Muscle layer of duodenum (tissue), 2 donors: ENCODE results near the gene LRRC49.
"Not testable (repeated sequence)": the region's sequence is repeated elsewhere in the genome, so short reads cannot be mapped to it uniquely, and the experiment has no call there.

ENCODE experiments used
- H3K27ac ChIP-seq: one replicate; pipeline ENCODE4 v1.7.0; 2013; ENCODE audit warnings: mild to moderate bottlenecking, low read length
- H3K27me3 ChIP-seq: one replicate; pipeline ENCODE4 v1.7.0; 2013; ENCODE audit warnings: low read depth, mild to moderate bottlenecking, control low read depth, low read length
- H3K36me3 ChIP-seq, 2 donors: one replicate each; pipeline ENCODE4 v1.7.0; 2013; ENCODE audit warnings: low read length in 2 of 2, control low read depth in 1 of 2, mild to moderate bottlenecking in 1 of 2; ENCODE audit not compliant: insufficient read depth in 2 of 2, control insufficient read depth in 1 of 2
- H3K4me1 ChIP-seq, 2 donors: one replicate each; pipeline ENCODE4 v1.7.0; 2013; ENCODE audit warnings: low read length in 2 of 2, mild to moderate bottlenecking in 2 of 2, control low read depth in 1 of 2, moderate library complexity in 1 of 2; ENCODE audit not compliant: insufficient read depth in 2 of 2, control insufficient read depth in 1 of 2
- H3K4me3 ChIP-seq, 2 donors: one replicate each; pipeline ENCODE4 v1.7.0; 2013; ENCODE audit warnings: low read length in 2 of 2, low read depth in 1 of 2, mild to moderate bottlenecking in 1 of 2
- H3K9me3 ChIP-seq, 2 donors: one replicate each; pipeline ENCODE4 v1.7.0; 2013; ENCODE audit warnings: low read length in 2 of 2, control low read depth in 1 of 2, mild to moderate bottlenecking in 1 of 2; ENCODE audit not compliant: control insufficient read depth in 1 of 2
- donor health status: healthy.

Gene LRRC49

DNA sequence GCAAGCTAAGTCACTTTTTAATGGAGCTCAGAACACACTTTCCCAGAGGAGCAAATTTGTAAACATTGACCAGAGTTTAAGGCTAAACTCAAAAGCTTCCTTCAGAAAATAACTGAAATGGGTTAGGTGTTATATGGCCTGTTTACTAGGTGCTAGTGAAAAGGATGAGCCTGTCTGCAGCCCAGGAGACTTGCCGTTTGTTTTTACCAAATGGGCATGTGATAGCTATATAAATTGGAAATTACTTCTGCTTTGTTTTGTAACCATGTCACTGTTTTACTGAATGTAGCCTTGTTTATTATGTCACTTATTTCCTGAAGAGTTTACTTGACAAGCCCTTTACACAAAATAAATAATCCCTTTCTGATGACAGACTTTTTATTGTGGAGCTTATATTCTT lies 113.3 kb downstream of the LRRC49 start:
- no peaks in the 10 kb centered on the region for H3K9me3 ChIP-seq
- H3K4me3 ChIP-seq: no peak overlapping the region

DNA sequence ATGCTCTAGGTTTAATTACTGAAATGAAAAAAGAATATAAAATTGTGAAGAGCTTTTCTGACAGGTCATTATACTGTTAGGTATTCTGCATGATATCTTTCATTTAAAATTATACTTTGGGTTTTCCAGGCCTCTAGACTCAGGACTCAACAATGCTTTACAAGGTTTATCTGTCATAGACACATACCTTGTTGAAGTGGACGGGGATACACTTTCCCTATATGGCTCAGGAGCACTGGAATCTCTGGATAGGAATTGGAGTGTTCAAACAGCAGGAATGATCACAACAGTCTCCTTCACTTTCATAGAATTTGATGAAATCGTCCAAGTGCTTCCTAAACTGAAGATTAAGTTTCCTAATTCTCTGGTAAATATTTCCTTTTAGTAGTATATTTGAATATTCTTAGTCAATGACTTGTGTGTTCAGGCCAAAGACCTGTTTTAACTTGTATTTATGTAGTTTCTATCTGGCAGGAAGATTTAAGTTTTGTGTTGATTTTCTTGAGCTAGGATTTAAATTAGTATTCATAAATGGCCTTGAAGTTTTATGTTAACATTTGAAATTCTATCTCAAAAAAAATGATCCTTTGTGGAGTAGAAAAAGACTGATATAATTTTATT lies 115.7 kb downstream of the LRRC49 start:
- H3K4me3 ChIP-seq: no peak overlapping the region
- no peaks in the 10 kb centered on the region for H3K36me3 ChIP-seq
- no peaks in the 10 kb centered on the region for H3K9me3 ChIP-seq
- H3K27ac ChIP-seq: no peak overlapping the region
- no peaks in the 10 kb centered on the region for H3K4me1 ChIP-seq
- no peaks in the 10 kb centered on the region for H3K27me3 ChIP-seq

More for the DNA sequence above, 113.3 kb downstream of the LRRC49 start:
- H3K27me3 ChIP-seq: no peaks in the 10 kb centered on the region
- H3K4me1 ChIP-seq: no peaks in the 10 kb centered on the region
- H3K36me3 ChIP-seq: no peaks in the 10 kb centered on the region
- no peak overlapping the region for H3K27ac ChIP-seq

DNA sequence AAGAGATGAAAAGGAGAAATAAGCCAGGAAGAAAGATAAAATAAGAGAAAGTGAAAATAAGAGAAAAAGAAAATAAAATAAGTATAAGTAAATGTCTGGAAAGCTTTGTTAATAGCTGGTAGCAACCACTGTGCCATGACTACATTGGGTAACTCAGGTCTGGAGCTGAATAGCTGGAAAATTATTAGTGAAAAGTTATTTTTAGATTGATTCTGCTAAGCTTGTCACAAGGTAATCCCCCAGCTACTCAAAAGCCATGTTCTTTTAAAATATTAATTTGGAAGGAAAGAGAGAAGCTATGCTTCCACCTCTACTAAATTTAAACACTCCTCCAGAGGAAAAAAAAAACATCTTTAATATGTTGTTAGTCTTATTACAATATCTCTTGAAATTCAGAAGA lies 117.8 kb downstream of the LRRC49 start:
- H3K4me1 ChIP-seq: no peaks in the 10 kb centered on the region
- no peak overlapping the region for H3K27ac ChIP-seq
- no peak overlapping the region for H3K4me3 ChIP-seq
- no peaks in the 10 kb centered on the region for H3K36me3 ChIP-seq
- H3K9me3 ChIP-seq: no peaks in the 10 kb centered on the region
- H3K27me3 ChIP-seq: no peaks in the 10 kb centered on the region

DNA sequence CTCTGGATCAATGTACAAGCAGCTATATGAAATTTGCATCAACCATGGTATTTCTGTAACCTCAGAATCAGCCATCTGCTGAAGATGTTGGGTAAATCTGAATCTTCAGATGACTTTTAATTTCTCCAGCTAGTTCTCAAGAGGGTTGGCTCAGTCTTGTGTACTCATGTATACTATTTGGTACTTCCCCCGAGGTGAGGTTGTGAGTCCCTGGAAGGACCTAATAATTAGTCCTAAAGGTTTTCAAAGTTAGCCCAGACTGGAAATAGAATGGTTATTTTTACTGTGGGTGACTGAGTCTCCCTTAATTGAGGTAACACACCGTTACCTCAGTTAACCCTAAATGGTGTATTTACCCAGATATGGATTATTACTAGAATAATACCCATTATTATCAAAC lies 118.4 kb downstream of the LRRC49 start:
- no peaks in the 10 kb centered on the region for H3K9me3 ChIP-seq
- H3K4me3 ChIP-seq: no peak overlapping the region
- no peak overlapping the region for H3K27ac ChIP-seq

DNA sequence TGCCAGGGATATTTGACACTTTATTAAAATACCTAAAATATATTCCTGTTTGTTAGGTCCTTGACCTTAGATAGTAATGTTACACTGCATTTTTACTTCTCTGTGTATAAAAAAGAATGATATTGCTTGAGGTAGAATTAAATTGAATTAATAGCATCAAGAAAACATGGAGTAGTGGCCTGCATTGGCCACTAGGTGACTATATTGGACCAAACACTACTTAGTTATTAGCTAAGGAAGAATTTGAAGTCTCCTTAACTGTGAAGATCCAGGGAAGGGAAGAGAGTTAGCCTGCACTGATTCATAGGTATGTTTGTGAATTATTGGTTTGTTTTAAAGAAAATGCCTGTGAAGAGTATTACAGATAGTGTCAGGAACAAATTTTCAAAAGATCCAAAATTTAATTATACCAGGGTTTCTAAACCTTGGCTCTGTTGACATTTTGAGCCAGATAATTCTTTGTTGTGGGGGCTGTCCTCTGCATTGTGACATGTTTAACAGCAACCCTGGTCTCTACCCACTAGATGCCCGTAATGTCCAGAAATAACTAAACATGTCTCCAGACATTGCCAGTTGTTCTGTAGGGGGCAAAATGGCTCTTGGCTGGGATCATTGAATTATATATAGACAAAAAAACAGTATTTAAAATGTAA lies 119.0 kb downstream of the LRRC49 start:
- H3K36me3 ChIP-seq: no peaks in the 10 kb centered on the region
- no peak overlapping the region for H3K27ac ChIP-seq
- H3K4me1 ChIP-seq: no peaks in the 10 kb centered on the region
- no peaks in the 10 kb centered on the region for H3K27me3 ChIP-seq
- H3K4me3 ChIP-seq: no peak overlapping the region
- no peaks in the 10 kb centered on the region for H3K9me3 ChIP-seq

More for the DNA sequence above, 118.4 kb downstream of the LRRC49 start:
- no peaks in the 10 kb centered on the region for H3K36me3 ChIP-seq
- no peaks in the 10 kb centered on the region for H3K27me3 ChIP-seq
- no peaks in the 10 kb centered on the region for H3K4me1 ChIP-seq

DNA sequence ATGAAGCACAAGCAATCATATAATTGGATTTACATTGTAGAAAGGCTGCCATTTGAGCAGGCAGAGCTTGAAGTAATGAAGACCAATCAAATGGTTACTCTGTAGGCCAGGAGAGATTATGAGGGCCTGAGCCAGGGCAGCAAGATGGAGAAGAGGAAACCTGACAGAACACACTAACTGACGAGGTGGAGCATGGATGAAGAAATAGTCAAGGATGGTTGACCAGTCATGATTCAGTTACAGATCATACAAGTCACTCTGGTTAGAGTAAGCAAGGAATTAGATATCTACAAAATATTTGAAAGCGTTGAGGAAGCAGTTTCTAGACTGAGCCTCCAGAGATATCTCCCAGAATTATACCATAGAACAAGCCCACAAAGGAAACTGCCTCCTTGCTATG lies 120.8 kb downstream of the LRRC49 start:
- no peaks in the 10 kb centered on the region for H3K27me3 ChIP-seq
- H3K4me3 ChIP-seq: no peak overlapping the region
- H3K36me3 ChIP-seq: no peaks in the 10 kb centered on the region
- no peaks in the 10 kb centered on the region for H3K4me1 ChIP-seq
- H3K27ac ChIP-seq: no peak overlapping the region
- H3K9me3 ChIP-seq: no peaks in the 10 kb centered on the region

DNA sequence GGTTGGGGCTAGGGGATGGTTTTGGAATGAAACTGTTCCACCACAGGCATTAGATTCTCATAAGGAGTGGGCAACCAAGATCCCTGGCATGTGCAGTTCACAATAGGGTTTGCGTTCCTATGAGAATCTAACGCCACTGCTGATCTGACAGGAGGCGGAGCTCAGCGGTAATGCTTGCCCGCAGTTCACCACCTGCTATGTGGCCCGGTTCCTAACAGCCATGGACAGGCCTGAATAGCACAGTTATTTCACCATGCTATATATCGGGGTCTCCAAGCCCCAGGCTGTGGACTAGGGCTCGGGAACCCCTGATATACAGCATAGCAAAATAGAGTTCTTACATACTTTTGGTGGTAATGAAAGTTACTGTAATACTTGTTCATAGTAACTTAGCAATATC lies 122.7 kb downstream of the LRRC49 start:
- Histone ChIP-seq H3K27me3 (no peaks in the 10 kb centered on the region), H3K27ac (no peak overlapping the region), H3K36me3 (no peaks in the 10 kb centered on the region), H3K4me3 (no peak overlapping the region), H3K4me1 (no peaks in the 10 kb centered on the region), H3K9me3 (no peaks in the 10 kb centered on the region)

DNA sequence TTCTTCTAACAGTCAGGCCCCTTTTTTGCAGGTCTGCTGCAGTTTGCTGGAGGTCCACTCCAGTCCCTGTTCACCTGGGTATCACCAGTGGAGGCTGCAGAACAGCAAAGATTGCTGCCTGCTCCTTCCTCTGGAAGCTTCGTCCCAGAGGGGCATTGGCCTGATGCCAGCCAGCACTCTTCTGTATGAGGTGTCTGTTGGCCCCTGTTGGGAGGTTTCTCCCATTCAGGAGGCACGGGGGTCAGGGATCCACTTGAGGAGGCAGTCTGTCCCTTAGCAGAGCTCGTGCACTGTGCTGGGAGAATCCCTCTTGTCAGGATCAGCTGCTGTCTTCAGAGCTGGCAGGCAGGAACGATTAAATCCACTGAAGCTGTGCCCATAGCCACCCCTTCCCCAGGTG lies 138.6 kb downstream of the LRRC49 start:
- not testable (repeated sequence) for H3K27me3 ChIP-seq, H3K36me3 ChIP-seq, H3K27ac ChIP-seq, H3K4me3 ChIP-seq, H3K4me1 ChIP-seq
- peaks cover 0 to 16% of the 10 kb centered on the region in 2 donors for H3K9me3 ChIP-seq

DNA sequence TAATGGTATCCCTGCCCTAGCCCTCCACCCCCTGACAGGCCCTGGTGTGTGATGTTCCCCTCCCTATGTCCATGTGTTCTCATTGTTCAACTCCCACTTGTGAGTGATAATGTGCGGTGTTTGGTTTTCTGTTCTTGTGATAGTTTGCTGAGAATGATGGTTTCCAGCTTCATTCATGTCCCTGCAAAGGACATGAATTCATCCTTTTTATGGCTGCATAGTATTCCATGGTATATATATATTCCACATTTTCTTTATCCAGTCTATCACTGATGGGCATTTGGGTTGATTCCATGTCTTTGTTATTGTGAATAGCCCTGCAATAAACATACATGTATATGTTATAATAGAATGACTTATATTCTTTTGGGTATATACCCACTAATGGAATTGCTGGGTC lies 142.9 kb downstream of the LRRC49 start:
- H3K9me3 ChIP-seq, H3K4me1 ChIP-seq, H3K36me3 ChIP-seq, H3K4me3 ChIP-seq, H3K27ac ChIP-seq, H3K27me3 ChIP-seq: not testable (repeated sequence)

DNA sequence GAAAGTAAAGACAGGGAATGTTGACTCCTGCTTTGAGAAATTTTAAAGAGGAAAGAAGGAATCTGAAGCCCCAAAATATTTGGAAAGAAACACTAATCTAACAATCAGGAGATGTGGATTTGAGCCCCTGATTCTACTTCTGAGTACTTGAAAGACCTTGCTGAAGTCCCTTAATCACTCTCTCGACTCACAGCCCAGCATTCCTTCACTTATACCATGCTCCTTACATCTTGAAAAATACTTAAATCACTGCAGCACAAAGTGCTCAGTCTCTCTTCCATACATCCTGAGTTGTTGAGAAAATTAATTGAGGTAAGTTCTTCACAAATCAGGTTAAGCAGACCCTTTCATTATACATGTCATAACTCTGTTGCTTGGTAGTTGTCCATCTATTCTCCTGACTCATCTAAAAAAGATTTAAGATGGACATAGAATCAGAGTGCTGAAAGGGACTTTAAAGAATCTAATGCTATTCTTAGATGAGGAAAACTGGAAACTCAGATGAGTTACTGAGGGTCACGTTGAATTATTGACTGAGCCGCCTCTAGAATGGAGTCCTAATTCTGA lies 149.8 kb downstream of the LRRC49 start:
- no peak overlapping the region for H3K4me3 ChIP-seq
- no peaks in the 10 kb centered on the region for H3K9me3 ChIP-seq
- H3K27ac ChIP-seq: no peak overlapping the region
- H3K4me1 ChIP-seq: no peaks in the 10 kb centered on the region
- no peaks in the 10 kb centered on the region for H3K27me3 ChIP-seq
- peaks cover 0 to 5% of the 10 kb centered on the region in 2 donors for H3K36me3 ChIP-seq

DNA sequence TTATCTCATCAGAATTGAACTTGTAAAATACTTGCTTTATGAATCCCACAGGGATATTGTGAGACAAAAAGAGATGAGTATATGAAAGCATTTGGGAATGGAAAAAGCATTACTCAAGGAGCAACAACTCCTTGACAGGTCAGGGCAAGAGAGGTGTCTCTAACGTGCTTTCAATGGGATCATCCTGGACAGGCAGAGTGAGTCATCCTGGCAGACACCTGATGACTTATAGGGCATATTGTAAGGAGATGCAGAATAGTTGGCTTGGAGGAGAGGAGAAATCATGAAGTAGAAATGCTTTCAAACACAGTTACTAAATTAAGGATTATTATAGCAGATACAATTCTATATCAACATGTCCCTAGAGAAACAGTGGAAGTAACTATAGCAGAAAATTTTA lies 150.7 kb downstream of the LRRC49 start:
- H3K36me3 ChIP-seq: no peaks in the 10 kb centered on the region
- H3K4me3 ChIP-seq: no peak overlapping the region
- H3K27me3 ChIP-seq: no peaks in the 10 kb centered on the region
- no peaks in the 10 kb centered on the region for H3K9me3 ChIP-seq
- H3K4me1 ChIP-seq: no peaks in the 10 kb centered on the region
- no peak overlapping the region for H3K27ac ChIP-seq

DNA sequence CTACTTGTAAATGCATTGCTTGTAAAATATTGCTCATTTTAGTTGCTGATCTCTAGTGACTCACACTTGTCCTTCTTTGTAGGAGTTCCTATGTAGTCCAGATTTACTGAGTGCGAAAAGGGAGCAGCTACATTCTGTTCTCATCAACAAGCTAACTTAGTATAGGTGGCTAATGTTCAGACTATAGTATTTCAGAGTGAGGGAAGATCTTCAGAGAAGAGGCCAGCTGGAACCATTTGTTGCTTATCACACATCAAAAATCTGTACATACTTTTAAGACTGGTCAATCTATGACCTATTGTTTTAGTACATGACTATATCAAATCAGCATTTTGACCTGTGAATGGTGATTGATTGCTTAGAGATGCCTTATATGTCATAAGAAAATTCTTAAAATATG lies 151.4 kb downstream of the LRRC49 start:
- Histone ChIP-seq H3K4me3 (no peak overlapping the region), H3K4me1 (no peaks in the 10 kb centered on the region), H3K27me3 (no peaks in the 10 kb centered on the region), H3K9me3 (no peaks in the 10 kb centered on the region), H3K36me3 (no peaks in the 10 kb centered on the region), H3K27ac (no peak overlapping the region)
